Stimulated activated CD8-positive, alpha-beta memory T cell treated with anti-CD3 and anti-CD28 coated beads, Interleukin-12 subunit alpha, Interleukin-12 subunit beta, amount 100 ng/mL, for 1 hour (primary cell): Measurements from ENCODE around the gene MIF.
"Not testable (repeated sequence)": the region's sequence is repeated elsewhere in the genome, so short reads cannot be mapped to it uniquely, and the experiment has no call there.

Source experiments
- DNase-seq: peaks from one replicate; pipeline ENCODE4 v3.0.0-alpha.2; 2020; ENCODE audit warnings: low read depth

MIF gene

DNA sequence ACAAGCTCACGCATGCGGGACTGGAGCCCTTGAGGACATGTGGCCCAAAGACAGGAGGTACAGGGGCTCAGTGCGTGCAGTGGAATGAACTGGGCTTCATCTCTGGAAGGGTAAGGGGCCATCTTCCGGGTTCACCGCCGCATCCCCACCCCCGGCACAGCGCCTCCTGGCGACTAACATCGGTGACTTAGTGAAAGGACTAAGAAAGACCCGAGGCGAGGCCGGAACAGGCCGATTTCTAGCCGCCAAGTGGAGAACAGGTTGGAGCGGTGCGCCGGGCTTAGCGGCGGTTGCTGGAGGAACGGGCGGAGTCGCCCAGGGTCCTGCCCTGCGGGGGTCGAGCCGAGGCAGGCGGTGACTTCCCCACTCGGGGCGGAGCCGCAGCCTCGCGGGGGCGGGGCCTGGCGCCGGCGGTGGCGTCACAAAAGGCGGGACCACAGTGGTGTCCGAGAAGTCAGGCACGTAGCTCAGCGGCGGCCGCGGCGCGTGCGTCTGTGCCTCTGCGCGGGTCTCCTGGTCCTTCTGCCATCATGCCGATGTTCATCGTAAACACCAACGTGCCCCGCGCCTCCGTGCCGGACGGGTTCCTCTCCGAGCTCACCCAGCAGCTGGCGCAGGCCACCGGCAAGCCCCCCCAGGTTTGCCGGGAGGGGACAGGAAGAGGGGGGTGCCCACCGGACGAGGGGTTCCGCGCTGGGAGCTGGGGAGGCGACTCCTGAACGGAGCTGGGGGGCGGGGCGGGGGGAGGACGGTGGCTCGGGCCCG is at the start of gene MIF:
Gene MIF (plus strand): TSS at position 439 of the 765 bp plus-strand sequence. CDS start 92 bp downstream, at position 531.
- DNase-seq: peak; percentile 87

GRCh38 chr22:23844739-23845202 is 49.4 kb upstream of the MIF start:
- no peak for DNase-seq

GRCh38 chr22:23845265-23846080 is 48.7 kb upstream of the MIF start:
- DNase-seq: no peak

GRCh38 chr22:23846081-23846469 is 48.1 kb upstream of the MIF start:
- DNase-seq: no peak

DNA sequence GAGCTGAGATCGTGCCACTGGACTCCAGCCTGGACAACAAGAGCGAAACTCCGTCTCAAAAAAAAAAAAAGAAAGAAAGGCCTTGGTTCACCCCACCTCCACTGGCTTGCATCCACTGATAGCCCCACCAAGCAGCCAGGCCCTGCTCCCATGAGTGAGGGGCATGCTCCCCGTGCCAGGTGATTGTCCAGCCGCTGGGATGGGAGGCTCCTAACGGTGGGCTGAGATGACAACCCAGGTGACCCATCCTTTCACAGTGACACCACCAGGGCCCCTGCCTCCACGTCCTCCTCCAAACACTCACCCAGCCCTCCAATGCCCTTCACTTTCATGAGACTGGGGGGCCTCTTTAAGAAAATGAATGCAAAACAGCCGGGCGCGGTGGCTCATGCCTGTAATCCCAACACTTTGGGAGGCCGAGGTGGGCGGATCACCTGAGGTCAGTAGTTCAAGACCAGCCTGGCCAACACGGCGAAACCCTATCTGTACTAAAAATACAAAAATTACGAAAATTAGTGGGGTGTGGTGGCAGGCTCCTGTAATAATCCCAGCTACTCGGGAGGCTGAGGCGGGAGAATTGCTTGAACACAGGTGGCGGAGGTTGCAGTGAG is 46.8 kb upstream of the MIF start:
- no peak for DNase-seq

DNA sequence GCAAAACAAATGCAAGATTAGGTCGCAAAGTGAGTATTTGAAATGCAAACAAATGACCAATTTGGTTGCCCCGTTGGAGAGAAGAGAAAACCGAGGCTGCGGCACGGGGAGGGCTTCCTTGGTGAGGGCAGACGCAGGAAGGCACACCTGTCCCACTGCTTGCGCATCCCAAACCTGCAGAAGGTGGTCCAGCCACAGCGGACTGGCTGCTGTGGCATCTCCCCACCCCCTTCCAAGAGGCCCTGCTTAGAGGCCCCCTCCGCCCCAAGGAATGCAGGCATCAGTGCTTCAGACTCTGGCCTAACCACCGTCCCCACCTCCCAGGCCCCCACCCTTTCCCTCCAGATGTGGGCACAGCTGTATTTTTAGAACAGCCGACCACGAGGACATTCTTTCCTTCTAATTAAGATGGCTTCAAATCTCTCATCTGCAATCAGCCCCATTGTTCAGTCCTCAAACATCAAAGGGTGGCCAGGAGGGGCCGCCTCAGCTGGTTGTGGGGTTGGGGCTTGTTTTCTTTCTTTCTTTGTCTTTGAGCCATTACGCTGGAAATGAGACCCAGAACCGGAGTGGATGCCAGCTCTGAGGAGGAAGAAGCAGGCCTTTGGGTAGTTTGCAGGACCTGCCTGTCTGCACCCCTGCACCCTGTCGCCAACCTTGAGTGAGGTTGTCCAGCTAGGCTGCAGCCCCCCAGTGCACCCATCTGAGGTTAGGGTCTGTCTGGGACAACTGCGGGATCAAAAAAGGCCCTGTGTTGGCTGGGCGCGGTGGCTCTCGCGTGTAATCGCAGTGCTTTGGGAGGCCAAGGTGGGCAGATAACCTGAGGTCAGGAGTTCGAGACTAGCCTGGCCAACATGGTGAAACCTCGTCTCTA is 46.0 kb upstream of the MIF start:
- DNase-seq: no peak

GRCh38 chr22:23849009-23850006 is 44.9 kb upstream of the MIF start:
- peak; percentile 74 for DNase-seq

GRCh38 chr22:23850136-23850611 is 44.0 kb upstream of the MIF start:
- DNase-seq: no peak

DNA sequence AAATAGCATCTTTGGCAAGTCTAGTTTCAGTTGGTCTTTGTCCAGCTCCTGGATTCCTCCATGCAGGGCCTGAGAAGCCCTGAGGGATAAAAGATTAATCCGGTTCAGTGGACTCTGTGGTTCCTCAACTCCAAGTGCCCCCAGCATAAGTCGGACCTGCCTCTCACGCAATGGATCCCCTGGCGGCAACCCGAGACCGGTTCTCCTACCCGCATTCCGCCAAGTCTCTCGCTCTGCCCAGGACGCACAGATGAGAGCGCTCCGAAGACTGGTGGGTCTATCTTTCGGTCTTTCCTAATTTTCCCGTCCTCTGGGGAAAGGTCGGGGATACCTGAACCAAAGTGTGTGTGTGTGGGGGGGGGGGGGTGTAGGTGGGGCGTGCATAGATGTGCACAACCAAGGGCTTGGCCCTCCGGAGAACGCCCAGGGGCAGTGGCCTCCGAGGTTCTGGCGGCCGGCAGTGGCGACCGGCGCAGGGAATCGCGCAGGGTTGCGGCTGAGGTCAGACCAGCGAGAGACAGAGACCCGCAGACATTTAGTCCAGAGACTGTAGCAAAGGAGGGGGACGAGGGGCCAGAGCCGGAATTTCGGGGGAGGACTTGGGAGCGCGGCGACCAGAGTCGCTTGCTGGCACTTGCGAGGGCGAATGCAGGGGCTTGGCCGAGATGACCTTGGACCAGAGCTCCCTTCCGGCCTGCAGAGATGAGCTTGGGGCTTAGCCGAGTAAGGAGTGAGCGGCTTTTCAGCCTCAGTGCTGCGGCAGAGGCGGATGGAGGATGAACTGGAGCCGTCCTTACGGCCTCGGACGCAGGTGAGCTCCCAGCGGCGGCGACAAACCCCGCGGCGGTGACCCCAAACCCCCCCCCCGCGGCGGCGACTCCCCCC is 37.2 kb upstream of the MIF start:
- DNase-seq: no peak

DNA sequence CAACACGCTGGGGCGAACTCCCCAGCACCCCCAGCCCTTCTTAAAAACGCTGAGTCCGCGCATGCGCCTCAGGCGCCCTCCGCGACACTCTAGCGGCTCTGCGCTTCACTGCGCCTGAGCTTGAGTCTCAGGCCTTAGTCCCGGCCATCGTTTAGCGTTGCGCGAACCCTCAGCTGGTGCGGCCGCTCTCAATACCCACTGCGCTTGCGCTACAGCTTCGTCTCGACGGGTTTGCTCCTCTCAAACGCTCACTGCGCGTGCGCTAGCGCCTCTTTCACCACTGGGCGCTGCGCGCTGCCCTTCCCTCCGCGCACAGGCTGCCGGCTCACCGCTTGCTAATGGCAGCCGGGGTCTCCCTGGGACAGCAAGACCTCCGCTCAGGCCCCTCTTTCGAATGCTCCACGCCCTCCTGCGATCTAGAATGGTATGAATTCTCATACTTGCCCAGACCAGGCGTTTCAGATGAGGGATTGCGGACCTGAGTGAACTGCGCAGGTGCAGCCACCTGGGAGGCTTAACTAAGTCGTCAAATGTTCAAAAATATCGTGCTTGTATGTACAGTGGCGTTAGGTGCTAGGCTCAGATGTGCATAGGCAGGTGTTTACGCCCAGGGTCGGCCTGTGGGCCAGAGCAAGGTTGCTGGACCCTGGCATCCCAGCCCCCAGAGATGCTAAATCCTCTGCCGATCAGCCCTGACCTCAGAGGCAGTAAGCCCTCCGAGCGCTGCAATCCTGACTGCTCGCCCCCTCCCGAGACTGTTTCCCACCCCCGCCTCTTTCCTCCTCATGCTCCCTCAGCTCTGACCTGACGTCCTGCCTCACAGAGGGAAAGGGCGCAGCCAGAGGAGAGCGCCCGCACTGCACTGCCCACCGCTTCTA is 36.3 kb upstream of the MIF start, which contains the start of gene SLC2A11:
Gene SLC2A11 (plus strand): TSS at position 270 of the 878 bp plus-strand sequence. CDS start 125 bp downstream, at position 395.
- peak; percentile 92 for DNase-seq

GRCh38 chr22:23858484-23858815 is 35.7 kb upstream of the MIF start:
- DNase-seq: no peak

DNA sequence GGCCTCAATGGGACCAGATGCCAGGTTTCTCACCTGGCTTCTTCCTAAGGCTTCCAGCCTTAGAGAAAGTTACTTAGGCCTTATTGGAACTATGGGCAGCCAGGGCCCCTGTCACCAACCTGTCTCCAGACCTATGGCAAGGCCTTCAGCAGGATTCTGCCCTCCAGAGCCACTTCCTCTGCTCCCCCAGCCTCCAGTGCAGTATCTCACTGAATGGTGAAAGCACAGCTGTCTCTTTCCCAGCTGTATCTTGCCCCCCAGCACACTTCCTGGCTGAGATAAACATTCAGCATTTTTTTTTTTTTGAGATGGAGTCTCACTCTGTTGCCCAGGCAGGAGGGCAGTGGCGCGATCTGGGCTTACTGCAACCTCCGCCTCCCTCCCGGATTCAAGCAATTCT is 35.0 kb upstream of the MIF start:
- no peak for DNase-seq

DNA sequence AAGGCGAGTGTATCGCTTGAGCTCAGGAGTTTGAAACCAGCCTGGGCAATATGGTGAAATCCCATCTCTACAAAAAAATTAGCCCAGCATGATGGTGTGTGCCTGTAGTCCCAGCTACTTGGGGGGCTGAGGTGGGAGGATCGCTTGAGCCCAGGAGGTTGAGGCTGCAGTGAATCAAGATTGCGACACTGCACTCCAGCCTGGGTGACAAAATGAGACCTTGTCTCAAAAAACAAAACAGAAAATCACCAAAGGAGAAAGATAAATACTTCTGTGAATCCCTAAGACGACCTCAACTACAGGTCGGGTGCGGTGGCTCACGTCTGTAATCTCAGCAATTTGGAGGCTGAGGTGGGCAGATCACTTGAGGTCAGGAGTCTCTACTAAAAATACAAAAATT is 34.0 kb upstream of the MIF start:
- not testable (repeated sequence) for DNase-seq

DNA sequence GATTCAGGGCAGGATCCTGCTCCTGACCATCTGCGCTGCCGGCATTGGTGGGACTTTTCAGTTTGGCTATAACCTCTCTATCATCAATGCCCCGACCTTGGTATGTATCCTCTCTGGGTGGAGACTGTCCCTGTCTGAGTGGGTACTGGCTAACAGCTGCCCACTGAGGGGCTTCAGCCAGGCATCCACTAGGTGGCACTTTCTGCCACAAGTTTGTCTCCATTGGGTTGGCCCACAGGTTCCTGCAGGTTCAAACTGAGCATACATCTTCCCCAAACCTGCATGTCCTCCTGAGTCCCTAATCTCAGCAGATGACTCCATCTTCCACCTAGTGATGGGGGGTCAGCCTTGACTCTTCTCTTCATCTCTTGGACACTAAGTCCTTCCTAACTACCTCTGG is 32.1 kb upstream of the MIF start:
- no peak for DNase-seq

DNA sequence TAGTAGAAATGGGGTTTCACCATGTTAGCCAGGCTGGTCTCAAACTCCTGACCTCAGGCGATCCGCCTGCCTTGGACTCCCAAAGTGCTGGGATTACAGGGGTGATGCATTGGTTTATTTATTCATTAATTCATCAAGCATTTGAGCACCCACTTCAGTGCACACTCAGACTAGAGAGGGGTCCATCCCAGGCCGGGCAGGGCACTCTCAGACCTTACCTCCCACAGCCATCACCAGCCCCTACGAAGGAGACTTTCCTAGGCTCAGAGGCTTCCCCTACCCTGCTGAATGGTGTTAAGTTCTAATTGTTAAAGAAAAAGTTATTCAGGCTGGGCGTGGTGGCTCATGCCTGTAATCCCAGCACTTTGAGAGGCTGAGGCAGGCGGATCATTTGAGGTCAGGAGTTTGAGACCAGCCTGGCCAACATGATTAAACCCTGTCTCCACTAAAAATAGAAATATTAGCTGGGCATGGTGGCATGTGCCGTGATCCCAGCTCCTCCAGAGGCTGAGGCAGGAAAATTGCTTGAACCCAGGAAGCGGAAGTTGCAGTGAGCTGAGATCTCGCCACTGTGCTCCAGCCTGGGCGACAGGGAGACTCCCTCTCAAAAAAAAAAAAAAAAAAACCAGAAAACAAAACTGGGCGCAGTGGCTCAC is 29.6 kb upstream of the MIF start:
- DNase-seq: not testable (repeated sequence)

DNA sequence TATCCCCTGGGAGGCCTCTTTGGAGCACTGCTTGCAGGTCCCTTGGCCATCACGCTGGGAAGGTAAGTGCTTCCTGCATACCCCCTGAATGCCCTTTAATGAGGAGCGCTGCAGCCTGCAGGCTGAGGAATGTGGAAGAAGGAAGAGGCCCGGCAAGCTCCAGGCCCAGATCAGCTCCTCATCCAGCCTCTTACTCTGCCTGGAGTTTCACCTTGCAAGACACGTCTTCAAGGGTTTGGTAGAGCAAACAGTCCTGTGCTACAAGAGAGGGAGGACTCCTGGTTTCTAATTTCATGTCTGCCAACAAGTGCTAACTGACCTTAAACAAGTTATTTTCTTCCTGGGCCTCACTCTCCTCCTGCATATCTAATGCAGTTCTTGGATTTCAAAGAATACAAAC is 25.6 kb upstream of the MIF start:
- DNase-seq: no peak

- DNase-seq: no peak
Measured at GRCh38 chr22:23874871-23875270, 19.3 kb upstream of the MIF start.

GRCh38 chr22:23875801-23876200 is 18.4 kb upstream of the MIF start:
- DNase-seq: no peak
